NCI-H345 treated with DMSO at 0.1 percent for 48 hours (cell line): Measurements from ENCODE around the gene GJD3.

ENCODE experiments used
- DNase-seq: peaks from one replicate; lab custom pipeline; 2025; ENCODE audit not compliant: unreplicated experiment; lab: John Stamatoyannopoulos, UW

The GJD3 gene

DNA sequence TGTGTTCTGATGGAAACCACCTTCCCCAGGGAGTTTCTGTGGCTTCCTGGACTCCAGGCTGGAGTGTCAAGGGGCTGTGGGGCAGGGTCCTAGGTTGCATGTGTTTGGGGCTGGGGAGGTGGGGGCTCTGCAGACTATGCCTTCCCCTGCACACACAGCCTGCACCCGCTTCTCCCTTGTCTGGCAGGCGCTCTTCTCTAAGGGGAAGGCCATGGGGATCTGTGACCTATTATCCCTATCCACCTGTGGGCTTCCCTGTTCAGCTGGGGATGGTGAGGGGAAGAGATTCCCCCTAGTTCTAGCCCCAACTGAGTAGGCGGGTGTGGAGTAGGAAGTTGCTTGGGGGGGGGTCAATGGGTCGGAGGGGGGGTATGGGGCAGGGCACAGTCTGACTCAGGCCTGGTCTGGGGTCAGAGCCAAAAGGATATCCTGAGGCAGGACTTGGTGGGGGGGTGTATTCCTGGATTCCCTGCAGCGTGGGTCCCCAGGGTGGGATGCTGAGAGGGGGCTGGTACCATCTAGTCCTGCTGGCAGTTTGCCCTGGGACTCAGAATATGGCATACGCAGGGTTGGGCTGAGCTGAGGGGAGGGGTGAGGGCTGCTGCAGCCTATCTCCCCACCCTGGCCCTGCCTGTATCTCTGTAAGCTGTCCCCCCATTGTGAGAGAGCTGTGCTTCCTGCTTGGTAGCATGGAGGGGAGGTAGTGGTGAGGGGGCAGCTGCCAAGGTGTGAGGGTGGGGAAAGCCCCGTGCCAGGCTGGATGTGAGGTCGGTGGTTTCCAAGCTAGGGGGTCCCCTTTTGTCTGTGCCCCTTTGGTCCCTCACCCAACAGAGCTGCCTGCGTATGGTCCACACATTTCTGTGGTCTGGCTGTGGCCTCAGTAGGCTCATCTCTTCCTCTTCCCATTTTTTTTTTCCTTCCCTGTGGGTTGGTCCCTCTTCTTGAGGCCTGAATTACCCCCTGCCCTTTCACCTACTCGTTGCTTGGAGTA is 40.9 kb downstream of the GJD3 start:
- DNase-seq: no peak

DNA sequence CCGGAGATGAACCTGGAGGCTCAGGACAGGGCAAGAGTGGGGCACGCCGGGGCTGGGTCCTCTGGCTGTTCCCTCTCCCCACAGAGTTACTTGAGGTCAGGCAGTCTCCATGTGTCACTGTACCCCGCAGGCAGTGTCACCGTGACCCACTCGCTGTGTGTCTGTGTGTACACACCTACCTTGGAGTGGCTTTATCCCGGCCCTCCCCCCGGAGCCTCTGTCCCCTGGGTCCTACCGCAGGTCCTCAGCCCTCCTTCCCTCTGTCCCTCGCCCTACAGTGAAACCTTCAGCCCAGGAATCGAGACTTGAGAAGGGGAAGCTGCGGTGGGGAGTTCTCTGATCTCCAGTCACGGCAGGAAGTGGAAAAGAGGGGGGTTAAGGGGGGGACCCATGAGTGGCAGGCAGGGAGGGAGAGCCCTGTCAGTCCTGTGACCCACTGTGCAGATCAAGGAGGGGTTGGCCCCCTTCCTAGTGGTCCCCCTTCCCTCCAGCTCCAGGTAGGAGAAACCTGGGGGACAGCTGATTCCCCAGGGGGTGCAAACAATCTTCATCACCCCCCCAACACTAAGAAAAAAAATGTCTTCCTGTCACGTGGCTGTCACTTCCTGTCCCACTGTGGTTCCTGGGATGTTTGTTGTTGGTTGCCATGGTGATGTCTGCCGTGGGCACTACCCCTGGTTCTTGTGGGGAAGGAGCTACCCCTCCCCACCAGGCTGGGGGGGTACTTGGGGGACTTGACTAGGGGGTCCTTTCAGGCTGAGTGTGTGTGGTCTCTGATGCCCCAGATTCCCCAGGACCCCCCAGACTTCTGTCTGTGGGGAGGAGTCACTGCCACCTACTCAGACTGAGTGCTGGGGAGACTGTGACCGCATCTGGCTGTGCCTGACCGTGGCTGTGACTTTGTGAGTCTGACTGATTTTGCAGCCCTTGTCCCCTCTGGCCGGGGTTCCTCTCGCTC is 41.9 kb downstream of the GJD3 start:
- DNase-seq: peak; percentile 3

DNA sequence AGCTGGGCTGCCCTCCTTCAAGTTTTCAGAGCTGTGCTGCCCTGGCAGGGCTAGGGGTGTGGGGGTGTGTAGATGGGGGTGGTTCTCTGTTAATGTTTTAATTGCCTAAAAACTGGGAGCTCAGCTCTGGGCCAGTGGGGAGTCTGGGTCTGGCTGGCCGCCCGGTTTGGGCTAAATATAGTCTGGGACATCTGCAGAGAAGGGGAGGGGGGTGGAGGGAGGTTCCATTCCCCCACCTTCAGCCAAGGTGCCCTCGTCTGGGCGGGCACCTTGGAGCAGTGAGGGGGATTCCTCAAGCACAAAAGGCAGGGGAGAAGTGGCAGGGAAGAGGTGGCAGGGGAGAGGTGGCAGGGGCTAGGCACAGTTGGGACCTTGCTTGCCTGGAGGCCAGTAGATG is 42.6 kb downstream of the GJD3 start:
- no peak for DNase-seq

DNA sequence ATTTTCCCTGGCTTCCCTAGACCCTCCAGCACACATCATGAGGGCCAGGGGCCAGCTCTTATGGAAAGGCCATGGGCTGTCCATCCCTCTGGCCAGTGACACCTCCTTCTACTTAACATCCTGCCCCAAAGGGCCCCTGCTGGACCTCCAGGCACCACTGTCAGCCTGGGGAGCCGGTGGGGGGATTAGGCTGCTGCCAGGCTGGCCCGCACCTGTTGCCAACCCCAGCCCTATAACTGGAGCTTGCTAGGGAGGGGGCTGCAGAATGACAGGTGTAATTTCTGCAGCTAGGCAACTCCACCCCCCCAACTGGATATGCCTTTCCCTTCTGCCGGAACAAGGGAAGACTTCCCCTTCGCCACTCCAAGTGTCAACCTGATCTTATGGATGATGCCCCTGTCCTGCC is 43.0 kb downstream of the GJD3 start:
- DNase-seq: peak; percentile 13

DNA sequence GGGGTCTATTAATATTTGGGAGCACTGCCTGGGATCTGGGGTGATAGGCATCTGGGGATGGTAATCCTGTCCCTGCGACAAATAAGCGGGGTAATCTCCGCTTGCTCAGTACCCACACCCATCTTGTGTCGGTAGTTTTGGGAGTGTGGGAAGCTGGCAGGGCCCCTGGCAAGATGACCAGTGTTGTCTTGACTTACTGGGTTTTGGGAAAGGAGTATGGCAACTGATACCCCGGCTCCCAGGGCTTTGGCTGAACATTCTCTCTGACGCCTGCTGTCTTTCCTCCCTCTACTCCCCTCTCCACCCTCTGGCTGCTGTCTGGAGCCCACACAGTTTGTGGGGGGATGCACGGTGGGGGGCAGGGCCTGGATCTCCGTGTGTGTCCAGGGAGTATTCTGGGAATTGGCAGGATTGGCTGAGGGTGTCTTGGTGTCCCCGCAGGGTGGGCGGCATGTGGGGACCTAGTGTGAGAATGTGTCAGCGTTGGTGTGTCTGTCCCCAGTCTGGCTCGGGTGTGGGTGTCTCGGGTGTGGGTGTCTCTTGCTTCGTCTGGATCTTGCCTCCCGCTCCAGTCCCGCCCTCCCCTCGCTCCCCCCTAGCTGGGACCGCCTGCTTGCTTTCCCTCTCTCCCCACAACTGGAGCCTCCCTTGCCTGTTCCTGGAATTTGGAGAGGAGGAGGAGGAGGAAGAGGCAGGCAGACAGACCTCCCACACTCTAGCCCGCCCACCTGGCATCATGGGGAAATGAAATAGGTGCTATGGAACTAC is 43.6 kb downstream of the GJD3 start:
- no peak for DNase-seq

DNA sequence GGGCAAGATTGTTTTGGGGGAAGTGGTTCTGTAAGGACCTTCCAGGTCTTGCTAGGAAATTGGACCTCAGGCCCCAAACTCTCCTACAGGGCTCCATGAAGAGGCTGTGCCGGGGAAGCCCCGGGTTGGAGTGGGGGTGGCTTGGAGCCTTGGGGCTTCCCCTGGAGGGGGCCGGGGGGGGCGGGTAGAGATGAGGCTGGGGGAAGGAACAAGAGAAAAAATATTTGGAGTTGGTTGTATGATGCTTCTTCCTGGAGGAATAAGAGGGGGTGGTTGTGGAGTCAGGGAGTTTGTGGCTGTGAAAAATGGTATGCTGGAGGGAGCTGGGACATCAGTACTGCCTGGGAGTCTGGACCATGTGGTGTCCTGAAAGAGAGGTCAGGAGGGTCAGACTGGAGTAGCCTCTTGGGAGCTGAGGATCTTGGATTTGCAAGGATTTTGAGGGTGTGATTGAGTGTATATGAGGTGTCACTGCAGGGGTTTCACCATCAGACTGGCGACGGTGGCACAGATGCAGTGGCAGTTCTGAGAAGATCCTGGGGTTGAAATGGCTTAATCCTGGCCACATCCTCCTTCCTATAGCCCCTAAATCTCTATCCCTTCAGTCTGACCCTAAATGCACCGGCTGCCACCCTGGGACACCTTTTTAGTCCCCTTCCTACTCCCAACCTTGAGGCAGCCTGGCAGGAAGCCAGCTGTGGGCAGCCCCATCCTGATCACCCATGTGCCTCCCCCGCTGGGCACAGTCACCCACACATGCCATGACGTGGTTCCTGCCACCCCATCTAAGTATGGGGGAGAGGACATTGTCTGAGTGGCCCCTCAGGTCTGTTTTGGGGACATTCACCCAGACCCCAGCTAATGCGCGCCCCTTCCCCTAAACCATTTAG is 44.6 kb downstream of the GJD3 start:
- no peak for DNase-seq

DNA sequence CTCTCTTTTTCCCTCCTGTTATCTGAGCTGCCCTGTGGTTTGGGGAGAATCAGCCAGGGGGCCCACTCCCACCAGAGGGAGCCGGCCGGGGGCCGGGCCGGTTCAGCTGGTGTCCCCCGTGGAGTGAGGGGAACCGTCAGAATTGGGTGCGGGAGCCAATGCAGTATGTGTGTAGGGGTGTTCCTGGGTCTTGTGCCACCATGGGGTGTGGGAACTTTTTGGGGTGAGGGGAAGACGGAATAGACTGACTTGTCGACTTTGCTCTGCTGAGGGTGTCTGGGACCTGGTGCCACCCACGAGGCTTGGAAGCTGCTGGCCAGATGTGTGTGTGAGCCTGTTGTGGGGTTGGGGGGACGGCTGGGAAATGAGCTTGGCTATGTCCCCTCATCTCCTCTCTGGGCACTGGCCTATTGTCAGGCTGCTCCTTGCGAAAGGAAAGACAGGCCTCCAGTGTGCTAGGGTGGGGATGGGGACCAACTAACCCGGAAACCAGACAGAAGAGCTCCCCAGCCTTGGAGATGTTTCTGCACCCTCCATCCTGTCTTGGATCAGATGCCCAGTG is 45.6 kb downstream of the GJD3 start:
- no peak for DNase-seq

DNA sequence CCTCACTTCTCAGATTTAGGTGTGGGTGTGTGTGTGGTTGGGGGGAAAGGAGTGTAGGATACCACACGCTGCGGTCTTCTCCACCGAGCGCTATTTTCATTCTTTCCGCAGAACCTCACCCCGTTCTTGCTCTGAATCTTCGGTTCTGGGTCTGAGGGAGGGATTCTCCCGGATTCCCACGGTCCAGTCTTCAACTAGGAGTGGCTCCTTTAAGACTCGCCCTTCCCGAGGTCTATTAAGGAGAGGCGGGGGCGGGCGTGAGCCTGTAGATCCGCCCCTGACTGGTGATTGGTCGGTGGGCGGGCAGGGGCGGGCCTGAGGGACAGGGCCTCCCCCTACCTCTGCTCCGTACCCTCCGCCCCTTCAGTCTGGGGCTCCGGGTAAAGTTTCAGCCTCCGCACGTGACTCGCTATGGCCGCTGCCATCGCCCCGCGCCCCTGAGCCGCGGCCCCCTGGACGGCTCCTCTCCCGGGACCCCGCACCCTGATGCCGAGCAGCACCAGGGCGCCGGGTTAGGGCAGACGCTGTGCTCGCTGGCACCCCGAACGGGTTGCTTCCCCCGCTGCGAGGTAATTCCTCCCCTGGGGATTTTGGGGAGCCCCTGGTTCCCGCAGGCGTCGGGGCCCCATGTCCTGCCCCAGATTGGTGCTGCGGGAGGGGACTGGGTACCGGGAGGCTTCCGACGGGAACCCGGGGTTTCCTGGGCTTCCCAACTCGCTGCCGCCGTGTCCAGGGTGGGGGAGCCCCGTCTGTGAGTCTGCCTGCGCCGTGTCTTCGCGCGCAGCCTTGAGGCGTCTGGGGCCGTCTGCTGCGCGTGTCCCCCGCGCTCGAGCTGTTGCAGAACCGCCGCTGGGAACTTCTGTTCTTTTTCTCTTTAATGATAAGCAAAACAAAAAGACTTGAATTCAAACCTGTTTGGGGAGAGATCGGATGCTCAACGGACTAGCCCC is 46.4 kb downstream of the GJD3 start:
- DNase-seq: peak; percentile 74

DNA sequence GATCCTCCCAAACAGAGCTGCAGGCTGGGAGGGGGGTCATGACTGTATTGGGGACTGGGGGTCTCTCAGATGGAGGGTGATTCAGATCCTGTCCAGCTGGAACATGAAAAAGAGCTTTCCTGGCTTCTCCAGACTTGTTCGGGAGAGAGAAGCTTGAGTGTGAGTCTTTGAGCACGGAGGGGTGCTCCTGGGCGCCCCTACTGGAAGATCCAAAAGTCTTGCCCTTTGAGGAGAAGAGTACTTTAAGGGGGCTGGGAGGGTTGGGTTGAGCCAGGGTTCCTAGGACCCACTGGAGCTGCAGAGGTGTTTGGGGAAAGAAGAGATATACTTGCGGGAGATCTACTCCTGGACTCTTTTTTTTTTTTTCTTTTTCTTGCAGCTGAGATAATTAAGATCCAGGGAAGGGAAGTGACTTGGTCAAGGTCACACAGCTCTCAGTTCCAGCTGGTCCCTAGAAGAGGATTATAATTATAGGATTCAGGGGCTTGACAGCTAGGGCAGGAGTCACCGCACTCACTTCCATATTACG is 47.1 kb downstream of the GJD3 start:
- DNase-seq: no peak

DNA sequence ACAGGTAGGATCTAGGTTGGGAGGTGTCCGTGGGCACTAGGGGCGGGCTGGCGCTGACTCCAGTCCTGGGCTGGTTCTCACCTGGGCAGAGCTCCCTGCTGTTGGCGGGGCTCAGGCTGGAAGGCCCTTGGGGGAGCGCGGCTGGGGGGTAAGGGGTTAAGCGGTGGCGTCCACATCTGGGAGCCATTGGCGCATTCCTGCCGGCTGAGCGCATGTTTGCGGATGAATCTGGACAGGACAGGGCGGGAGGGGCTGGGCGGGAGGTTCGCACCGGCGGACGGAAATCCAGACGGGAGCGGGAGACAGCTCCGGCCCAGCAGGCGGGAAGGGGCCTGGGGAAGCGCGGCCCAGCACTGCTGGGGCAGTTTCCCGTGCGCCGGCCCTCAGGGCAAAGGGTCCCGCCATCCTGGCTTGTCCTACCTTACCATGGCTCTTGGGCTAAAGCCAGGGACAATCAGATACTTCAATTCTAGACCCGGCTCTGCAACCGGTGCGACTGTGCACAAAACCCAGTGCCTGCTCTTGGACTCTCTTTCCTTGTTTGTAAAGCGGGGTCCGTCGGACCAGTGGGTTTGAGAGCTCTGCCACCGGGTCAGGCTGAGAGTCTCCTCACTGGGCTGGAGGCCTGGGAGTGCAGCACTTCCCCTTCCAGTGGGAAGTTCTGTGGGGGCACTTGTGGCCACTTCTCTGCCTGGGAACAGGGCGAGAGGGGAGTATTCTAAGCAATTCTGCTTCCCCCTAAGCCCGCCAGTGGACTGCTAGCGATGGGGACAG is 47.8 kb downstream of the GJD3 start:
- DNase-seq: no peak

DNA sequence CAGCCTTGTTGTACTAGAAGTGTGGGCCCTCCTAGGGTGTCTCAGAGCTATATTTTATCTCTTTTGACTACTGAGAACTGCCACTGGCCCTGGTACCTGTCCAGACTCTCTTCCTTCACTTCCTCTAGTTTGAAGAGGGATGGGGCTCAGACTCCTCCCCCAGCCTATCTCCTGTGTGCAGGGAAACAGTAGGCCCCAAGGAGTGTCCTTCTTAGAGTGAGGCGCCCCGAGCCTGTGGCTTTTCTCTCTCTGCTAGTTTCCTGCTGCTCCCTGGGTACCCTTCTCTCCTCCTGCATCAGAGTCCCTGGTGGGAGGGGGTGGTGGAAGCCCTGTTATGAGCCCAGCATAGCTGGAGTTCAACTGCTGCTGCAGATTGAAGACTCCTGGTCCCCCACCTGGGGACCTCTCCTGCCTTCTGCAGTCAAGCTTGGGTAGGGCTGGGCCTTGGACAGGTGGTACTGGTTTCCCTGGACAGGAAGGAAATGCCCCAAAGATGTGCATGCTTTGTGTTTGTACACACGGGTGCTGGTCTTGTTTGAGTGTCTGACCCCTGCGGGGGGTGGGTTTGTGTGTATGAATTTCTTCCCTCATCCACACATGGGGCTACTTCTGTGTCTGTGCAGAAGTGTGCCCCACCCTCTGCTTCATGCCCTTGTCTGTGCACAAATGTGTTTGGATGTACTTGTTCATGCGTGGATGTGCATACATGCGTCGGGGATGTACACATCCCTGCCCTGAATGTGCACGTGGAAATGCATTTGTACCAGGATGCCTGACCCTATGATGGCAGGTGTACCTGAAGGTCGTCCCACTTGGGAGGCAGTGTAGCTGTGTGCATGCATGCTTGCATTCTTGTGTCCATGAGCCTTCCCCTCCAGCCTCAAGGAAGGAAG is 48.6 kb downstream of the GJD3 start:
- no peak for DNase-seq

DNA sequence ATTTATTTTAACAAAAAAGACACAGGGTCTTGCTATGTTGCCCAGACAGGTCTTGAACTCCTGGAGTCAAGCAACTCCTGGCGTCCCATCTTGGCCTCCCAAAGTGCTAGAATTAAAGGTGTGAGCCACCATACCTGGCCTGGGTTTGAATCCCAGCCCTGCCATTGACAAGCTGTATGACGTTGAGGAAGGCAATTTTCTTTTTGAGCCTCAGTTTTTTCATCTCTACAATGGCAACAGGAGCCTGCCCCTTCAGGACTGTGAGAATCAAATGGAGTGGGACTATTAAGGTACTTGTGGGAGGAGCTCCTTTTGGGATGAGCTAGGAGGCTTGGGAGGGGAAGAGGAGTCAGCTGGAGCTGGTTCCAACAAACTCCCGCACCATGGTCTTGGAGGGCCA is 49.3 kb downstream of the GJD3 start:
- no peak for DNase-seq

DNA sequence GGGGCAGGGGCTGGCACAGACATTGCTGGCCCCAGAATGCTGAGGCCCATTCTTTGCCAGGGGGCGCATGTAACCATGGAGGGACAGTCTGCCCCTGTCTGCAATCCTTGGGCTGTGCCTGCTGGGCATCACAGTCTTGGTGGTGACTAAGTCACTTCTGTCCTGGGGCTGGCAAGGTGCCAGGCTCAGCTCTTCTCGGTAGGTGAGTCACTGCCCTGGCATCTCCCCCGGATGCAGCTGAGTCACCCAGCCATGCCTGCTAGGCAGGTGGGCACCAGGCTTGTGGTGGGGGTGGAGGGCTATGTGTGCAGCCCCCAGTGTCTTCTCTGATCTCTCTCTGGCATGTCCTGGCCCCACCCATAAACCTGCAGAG is 50.0 kb downstream of the GJD3 start:
- DNase-seq: peak; percentile 64

DNA sequence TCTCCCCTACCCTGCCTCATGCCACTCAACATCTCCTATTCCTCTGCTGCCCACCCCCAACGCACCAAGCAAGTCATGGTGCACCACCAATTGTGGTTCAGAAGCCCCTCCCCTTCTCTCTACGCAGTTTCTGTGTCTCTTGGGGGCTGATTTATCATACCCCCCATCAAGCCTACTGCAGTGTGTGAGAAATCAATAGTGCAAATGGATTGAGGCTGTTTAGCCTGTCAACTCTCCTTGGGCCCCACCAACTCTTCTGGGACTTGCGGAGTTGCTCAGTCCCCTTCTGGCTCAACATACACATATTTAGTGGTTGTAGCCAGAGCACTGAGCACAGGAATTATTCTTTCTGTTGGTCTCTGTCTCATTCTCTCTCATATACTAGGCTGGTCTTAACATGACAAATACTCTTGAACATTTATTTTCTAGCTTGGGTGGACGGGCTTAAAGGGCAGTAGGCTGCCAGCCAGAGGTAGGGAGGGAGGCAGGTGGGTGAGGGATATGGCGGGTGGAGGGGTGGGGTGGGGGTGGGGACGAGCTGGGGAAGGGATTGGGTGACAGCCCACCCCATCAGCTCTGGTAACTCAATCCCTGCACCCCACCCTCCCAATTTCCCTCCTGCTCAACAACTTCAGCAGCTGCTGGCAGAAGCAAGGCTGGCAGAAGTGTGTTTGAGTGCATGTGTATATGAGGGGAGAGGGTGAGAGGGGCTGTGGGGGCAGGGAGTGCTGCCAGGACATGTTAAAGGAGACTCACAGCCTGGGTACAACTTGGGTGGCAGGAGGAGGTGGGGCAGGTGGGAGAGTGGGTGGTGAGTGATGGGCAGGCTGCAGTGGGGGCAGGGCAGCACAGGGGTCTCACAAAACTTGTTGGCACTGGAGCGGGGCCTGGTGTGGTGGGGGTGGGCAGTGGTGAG is 50.6 kb downstream of the GJD3 start:
- DNase-seq: peak; percentile 8
